Panc1 (cell line): ENCODE data around the gene SDK1. TPM values are rescaled to one million over a fixed set of nuclear protein-coding genes. Genes with fewer than 3 reads are reported as not detected.

Source experiments
- ATAC-seq: fragments of 200-7000 bp; cut with Tn5 transposase; 2 replicates; pipeline ENCODE4 v1.9.1; 2020; ENCODE audit warnings: mild to moderate bottlenecking, moderate library complexity
- BruUV-seq: library from RNA; stranded (reverse); fragments of 400-500 nt; replicated peaks from 2 replicates; lab custom pipeline; 2021; lab: Mats Ljungman, UMichigan
- CTCF ChIA-PET: fragments of 300-600 bp; sonication (Branson Sonifier 250); formaldehyde crosslinking; loops from one replicate; lab custom pipeline; 2022; ENCODE audit warnings: antibody characterized with exemption; lab: Charles Lee
- POLR2A ChIA-PET: fragments of 300-600 bp; sonication (Branson Sonifier 250); formaldehyde crosslinking; loops from one replicate; lab custom pipeline; 2022; ENCODE audit warnings: antibody characterized with exemption; lab: Charles Lee
- DNase-seq: peaks from one replicate; pipeline ENCODE4 v3.0.0-alpha.2; 2010; ENCODE audit warnings: low read depth, low spot score
- H3K27ac ChIP-seq: 2 replicates; pipeline ENCODE4 v1.5.1; 2011; ENCODE audit warnings: mild to moderate bottlenecking, low read length, inconsistent platforms
- H3K27me3 ChIP-seq: fragments of 200-500 bp; sonication (Bioruptor generic); 2 replicates; pipeline ENCODE4 v1.6.0; 2014; ENCODE audit warnings: low read length, inconsistent platforms; ENCODE audit not compliant: control insufficient read depth, insufficient read depth
- H3K36me3 ChIP-seq: fragments of 200-500 bp; sonication (Bioruptor generic); 2 replicates; pipeline ENCODE4 v1.5.1; 2014; ENCODE audit warnings: inconsistent platforms, mild to moderate bottlenecking, low read length, moderate library complexity; ENCODE audit not compliant: control insufficient read depth, insufficient read depth
- H3K4me1 ChIP-seq: 2 replicates; pipeline ENCODE4 v1.5.1; 2011; ENCODE audit warnings: inconsistent platforms, mild to moderate bottlenecking, low read length, moderate library complexity; ENCODE audit not compliant: control insufficient read depth, insufficient read depth
- H3K4me3 ChIP-seq, 2 experiments: 2 replicates each; pipeline ENCODE4 v1.5.1; 2011 to 2012; ENCODE audit warnings: low read depth in 2 of 2, low read length in 2 of 2, mild to moderate bottlenecking in 2 of 2, inconsistent platforms in 1 of 2, moderate library complexity in 1 of 2
- H3K9me3 ChIP-seq: fragments of 200-500 bp; sonication (Bioruptor generic); 2 replicates; pipeline ENCODE4 v1.5.1; 2014; ENCODE audit warnings: low read depth, mild to moderate bottlenecking, inconsistent platforms, low read length, moderate library complexity; ENCODE audit not compliant: control insufficient read depth, insufficient read depth
- POLR2AphosphoS5 ChIP-seq: IDR thresholded peaks from 2 replicates; pipeline ENCODE4 v1.6.1; 2012; ENCODE audit warnings: mild to moderate bottlenecking, low read depth, low read length, moderate library complexity
- SIN3A ChIP-seq: IDR thresholded peaks from 2 replicates; pipeline ENCODE4 v1.6.1; 2012; ENCODE audit warnings: low read depth, mild to moderate bottlenecking, low read length, moderate library complexity, borderline replicate concordance; ENCODE audit not compliant: insufficient read depth
- TCF7L2 ChIP-seq: IDR thresholded peaks from 2 replicates; pipeline ENCODE4 v1.6.1; 2011; ENCODE audit warnings: mild to moderate bottlenecking, low read depth, low read length, inconsistent platforms
- in situ Hi-C: cut with HindIII; loops from 2 replicates; pipeline ENCODE4 v1.10.0; 2016; ENCODE audit warnings: low sequenced_read_pairs, low pct_unique_long_range_greater_than_20kb
- intact Hi-C: fragments of 100-400 bp; cut with micrococcal nuclease; formaldehyde crosslinking; loops from one replicate; pipeline ENCODE4 v1.10.0; 2022; ENCODE audit not compliant: unreplicated experiment
- total RNA-seq: library from RNA; stranded (reverse); gene quantifications from one replicate; pipeline ENCODE4 v1.2.1, GENCODE V29; 2021; ENCODE audit not compliant: unreplicated experiment
- TF ChIP-seq, protein P1 (sequence below): fragments of 450-650 bp; IDR thresholded peaks from 2 replicates; pipeline ENCODE4 v1.5.1; 2017; ENCODE audit warnings: mild to moderate bottlenecking
- TF ChIP-seq, protein P2 (sequence below), 2 experiments: IDR thresholded peaks; 2 replicates each; pipeline ENCODE4 v1.6.1; 2011 to 2012; ENCODE audit warnings: low read depth in 2 of 2, control low read depth in 1 of 2, low read length in 1 of 2, mild to moderate bottlenecking in 1 of 2, moderate library complexity in 1 of 2; ENCODE audit not compliant: insufficient read depth in 1 of 2

SDK1 gene
- total RNA-seq, 1 experiment from 2014 or later, result 47.4 TPM

DNA sequence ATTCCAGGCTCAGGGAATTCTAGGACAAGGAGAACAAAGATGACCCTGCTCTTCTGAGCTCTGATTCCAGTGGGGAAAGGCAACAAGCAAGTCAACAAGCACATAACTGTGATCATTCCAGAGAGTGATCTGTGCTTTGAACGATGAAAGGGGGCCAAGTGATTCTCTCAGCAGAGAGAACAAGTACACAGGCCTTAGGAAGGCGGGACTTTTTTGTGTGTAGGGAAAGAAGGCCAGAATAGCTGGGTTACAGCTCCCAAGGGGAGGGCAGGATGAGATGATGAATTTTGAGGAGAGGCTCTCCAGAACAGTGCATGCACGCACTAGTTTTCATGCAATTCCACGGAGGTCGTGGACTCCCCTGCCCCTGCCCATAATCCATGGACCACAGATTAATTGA lies 565.2 kb downstream of the SDK1 start:
- TF ChIP-seq TCF7L2 (no peak), SIN3A (no peak), POLR2AphosphoS5 (no peak)
- TF ChIP-seq, protein P1, sequence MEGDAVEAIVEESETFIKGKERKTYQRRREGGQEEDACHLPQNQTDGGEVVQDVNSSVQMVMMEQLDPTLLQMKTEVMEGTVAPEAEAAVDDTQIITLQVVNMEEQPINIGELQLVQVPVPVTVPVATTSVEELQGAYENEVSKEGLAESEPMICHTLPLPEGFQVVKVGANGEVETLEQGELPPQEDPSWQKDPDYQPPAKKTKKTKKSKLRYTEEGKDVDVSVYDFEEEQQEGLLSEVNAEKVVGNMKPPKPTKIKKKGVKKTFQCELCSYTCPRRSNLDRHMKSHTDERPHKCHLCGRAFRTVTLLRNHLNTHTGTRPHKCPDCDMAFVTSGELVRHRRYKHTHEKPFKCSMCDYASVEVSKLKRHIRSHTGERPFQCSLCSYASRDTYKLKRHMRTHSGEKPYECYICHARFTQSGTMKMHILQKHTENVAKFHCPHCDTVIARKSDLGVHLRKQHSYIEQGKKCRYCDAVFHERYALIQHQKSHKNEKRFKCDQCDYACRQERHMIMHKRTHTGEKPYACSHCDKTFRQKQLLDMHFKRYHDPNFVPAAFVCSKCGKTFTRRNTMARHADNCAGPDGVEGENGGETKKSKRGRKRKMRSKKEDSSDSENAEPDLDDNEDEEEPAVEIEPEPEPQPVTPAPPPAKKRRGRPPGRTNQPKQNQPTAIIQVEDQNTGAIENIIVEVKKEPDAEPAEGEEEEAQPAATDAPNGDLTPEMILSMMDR, result no peak
- TF ChIP-seq, protein P2, sequence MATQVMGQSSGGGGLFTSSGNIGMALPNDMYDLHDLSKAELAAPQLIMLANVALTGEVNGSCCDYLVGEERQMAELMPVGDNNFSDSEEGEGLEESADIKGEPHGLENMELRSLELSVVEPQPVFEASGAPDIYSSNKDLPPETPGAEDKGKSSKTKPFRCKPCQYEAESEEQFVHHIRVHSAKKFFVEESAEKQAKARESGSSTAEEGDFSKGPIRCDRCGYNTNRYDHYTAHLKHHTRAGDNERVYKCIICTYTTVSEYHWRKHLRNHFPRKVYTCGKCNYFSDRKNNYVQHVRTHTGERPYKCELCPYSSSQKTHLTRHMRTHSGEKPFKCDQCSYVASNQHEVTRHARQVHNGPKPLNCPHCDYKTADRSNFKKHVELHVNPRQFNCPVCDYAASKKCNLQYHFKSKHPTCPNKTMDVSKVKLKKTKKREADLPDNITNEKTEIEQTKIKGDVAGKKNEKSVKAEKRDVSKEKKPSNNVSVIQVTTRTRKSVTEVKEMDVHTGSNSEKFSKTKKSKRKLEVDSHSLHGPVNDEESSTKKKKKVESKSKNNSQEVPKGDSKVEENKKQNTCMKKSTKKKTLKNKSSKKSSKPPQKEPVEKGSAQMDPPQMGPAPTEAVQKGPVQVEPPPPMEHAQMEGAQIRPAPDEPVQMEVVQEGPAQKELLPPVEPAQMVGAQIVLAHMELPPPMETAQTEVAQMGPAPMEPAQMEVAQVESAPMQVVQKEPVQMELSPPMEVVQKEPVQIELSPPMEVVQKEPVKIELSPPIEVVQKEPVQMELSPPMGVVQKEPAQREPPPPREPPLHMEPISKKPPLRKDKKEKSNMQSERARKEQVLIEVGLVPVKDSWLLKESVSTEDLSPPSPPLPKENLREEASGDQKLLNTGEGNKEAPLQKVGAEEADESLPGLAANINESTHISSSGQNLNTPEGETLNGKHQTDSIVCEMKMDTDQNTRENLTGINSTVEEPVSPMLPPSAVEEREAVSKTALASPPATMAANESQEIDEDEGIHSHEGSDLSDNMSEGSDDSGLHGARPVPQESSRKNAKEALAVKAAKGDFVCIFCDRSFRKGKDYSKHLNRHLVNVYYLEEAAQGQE (IDR thresholded peaks at IDR 0.05; ENCODE audit: insufficient read depth in 1 of 2, low read depth in 2 of 2, low read length in 1 of 2), result no peak
- Histone ChIP-seq H3K27me3 (no peaks in the 10 kb centered on the region), H3K4me3 (no peak overlapping the region), H3K4me1 (no peaks in the 10 kb centered on the region), H3K36me3 (no peaks in the 10 kb centered on the region), H3K9me3 (no peaks in the 10 kb centered on the region; the same call in 1 of the 2 replicates), H3K27ac (no peak overlapping the region)
- ATAC-seq (no peak), DNase-seq (no peak)
- POLR2A ChIA-PET, result no interaction called here
- intact Hi-C loops, result no loop called here
- no TSS peak for BruUV-seq
- in situ Hi-C loops, result no loop called here
- CTCF ChIA-PET, result no interaction called here

DNA sequence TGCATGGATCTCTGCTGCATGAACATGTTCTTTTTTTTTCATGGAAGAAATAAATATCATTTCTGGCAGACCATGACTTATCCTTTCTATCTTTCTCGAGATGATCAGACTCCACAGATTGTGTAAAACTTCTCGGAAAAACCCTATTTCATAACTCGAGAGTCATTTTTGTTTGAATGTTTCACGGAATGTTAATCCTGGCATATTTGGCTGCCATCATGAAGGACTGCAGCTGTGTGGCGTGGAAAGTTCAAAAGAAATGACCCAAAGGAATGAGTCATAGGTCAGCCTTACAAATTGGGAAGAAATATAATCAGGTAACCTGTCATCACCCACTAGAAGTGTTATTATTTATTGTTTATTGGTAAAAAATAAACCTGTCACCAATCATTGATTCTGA lies 566.8 kb downstream of the SDK1 start:
- H3K4me1 ChIP-seq, result no peaks in the 10 kb centered on the region
- ChIA-PET POLR2A (no interaction called here), CTCF (no interaction called here)
- DNase-seq (no peak), ATAC-seq (no peak)
- H3K9me3 ChIP-seq, result peaks cover 1% of the 10 kb centered on the region; the same call in 1 of the 2 replicates
- BruUV-seq, result no TSS peak
- in situ Hi-C loops, result no loop called here
- H3K36me3 ChIP-seq, result no peaks in the 10 kb centered on the region
- no peak for TF ChIP-seq SIN3A
- TF ChIP-seq TCF7L2, result no peak
- TF ChIP-seq, protein P1, result no peak
- TF ChIP-seq POLR2AphosphoS5, result no peak
- TF ChIP-seq, protein P2 (IDR thresholded peaks at IDR 0.05; ENCODE audit: insufficient read depth in 1 of 2, low read depth in 2 of 2, low read length in 1 of 2), result no peak
- no peak overlapping the region for H3K27ac ChIP-seq
- intact Hi-C loops, result no loop called here
- H3K27me3 ChIP-seq, result no peaks in the 10 kb centered on the region
- no peak overlapping the region for H3K4me3 ChIP-seq
